Nephron progenitor cell (in vitro differentiated cells): Measurements from ENCODE around the gene PTPRQ.

Source experiments
- DNase-seq: peaks from one replicate; pipeline ENCODE4 v3.0.0; 2021
- H3K27ac Mint-ChIP-seq: 2 replicates; pipeline ENCODE4 v1.8.0; 2021; ENCODE audit warnings: mild to moderate bottlenecking, moderate library complexity, mixed read lengths
- H3K27me3 Mint-ChIP-seq: 2 replicates; pipeline ENCODE4 v1.8.0; 2021; ENCODE audit warnings: mild to moderate bottlenecking, low read depth, mixed read lengths; ENCODE audit not compliant: poor library complexity
- H3K36me3 Mint-ChIP-seq: 2 replicates; pipeline ENCODE4 v1.8.0; 2021; ENCODE audit warnings: low read depth, mixed read lengths
- H3K4me1 Mint-ChIP-seq: 2 replicates; pipeline ENCODE4 v1.8.0; 2021; ENCODE audit warnings: mixed read lengths
- H3K4me3 Mint-ChIP-seq: 2 replicates; pipeline ENCODE4 v1.8.0; 2021; ENCODE audit warnings: mild to moderate bottlenecking, moderate library complexity, mixed read lengths
- H3K9me3 Mint-ChIP-seq: 2 replicates; pipeline ENCODE4 v1.8.0; 2021; ENCODE audit warnings: mild to moderate bottlenecking, moderate library complexity, mixed read lengths
- CTCF ChIP-seq: fragments of 200-600 bp; sonication (generic); IDR thresholded peaks from 2 replicates; pipeline ENCODE4 v1.5.0; 2021; ENCODE audit warnings: antibody characterized with exemption

PTPRQ gene

GRCh38 chr12:80556566-80556965, 112.5 kb downstream of the PTPRQ start:
- H3K36me3 Mint-ChIP-seq = no peaks in the 10 kb centered on the region
- no peaks in the 10 kb centered on the region for H3K4me1 Mint-ChIP-seq
- no peak overlapping the region for H3K27ac Mint-ChIP-seq
- no peaks in the 10 kb centered on the region for H3K27me3 Mint-ChIP-seq
- TF ChIP-seq CTCF = no peak
- no peaks in the 10 kb centered on the region for H3K9me3 Mint-ChIP-seq
- H3K4me3 Mint-ChIP-seq = no peak overlapping the region
- no peak for DNase-seq

DNA sequence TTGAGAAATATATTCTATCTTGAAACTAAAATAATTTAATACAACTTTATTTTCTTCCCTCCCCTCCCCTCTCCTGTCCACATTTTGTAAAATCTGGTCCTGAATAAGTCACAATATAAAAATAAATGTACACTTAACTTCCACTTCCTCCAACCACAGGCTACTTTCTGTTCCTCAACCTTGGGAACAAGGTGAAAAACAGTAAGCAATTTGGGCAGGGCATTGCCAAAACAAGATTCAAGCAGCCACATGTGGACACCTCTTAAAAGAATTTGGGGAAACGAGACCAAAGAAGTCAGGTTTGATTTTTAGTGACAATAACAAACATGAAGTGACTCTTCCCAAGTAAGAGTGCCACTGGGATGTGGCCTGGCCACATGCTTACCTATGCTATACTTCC, 115.7 kb downstream of the PTPRQ start:
- H3K4me1 Mint-ChIP-seq = no peaks in the 10 kb centered on the region
- no peak overlapping the region for H3K27ac Mint-ChIP-seq
- no peaks in the 10 kb centered on the region for H3K9me3 Mint-ChIP-seq
- TF ChIP-seq CTCF = no peak
- no peaks in the 10 kb centered on the region for H3K36me3 Mint-ChIP-seq
- no peak overlapping the region for H3K4me3 Mint-ChIP-seq
- no peaks in the 10 kb centered on the region for H3K27me3 Mint-ChIP-seq
- no peak for DNase-seq

DNA sequence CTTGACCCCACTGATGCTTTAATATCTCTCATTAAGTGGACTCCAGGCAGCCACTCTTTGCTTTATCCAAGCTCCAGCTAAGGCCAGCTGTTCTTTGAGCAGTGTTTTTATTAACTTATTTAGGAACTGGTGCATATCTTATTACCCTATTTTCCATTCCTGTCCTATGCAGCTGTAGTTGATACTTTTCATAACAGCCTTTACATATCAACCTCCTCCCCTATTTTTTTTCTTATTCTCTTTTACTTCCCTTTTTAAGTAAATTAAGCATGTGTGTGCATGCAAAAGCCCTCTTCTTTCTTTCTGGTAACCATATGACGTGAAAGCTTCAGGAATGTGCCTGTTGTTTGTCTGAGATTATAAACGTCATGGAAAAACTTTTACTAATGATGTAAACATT, 121.2 kb downstream of the PTPRQ start:
- no peaks in the 10 kb centered on the region for H3K36me3 Mint-ChIP-seq
- DNase-seq = no peak
- H3K4me1 Mint-ChIP-seq = no peaks in the 10 kb centered on the region
- TF ChIP-seq CTCF = no peak
- H3K4me3 Mint-ChIP-seq = no peak overlapping the region
- H3K27ac Mint-ChIP-seq = no peak overlapping the region
- H3K27me3 Mint-ChIP-seq = no peaks in the 10 kb centered on the region
- peaks cover 9% of the 10 kb centered on the region for H3K9me3 Mint-ChIP-seq

GRCh38 chr12:80567401-80567800, 123.4 kb downstream of the PTPRQ start:
- Mint-ChIP-seq H3K4me1 (no peaks in the 10 kb centered on the region), H3K9me3 (peaks cover 12% of the 10 kb centered on the region), H3K27ac (no peak overlapping the region), H3K36me3 (no peaks in the 10 kb centered on the region), H3K27me3 (no peaks in the 10 kb centered on the region), H3K4me3 (no peak overlapping the region)
- DNase-seq = no peak
- TF ChIP-seq CTCF = no peak

- DNase-seq = no peak
- TF ChIP-seq CTCF = no peak
- Mint-ChIP-seq H3K36me3 (no peaks in the 10 kb centered on the region), H3K27ac (no peak overlapping the region), H3K4me1 (no peaks in the 10 kb centered on the region), H3K4me3 (no peak overlapping the region), H3K9me3 (no peaks in the 10 kb centered on the region), H3K27me3 (no peaks in the 10 kb centered on the region)
These were observed 132.8 kb downstream of the PTPRQ start for GRCh38 chr12:80576641-80577418.

DNA sequence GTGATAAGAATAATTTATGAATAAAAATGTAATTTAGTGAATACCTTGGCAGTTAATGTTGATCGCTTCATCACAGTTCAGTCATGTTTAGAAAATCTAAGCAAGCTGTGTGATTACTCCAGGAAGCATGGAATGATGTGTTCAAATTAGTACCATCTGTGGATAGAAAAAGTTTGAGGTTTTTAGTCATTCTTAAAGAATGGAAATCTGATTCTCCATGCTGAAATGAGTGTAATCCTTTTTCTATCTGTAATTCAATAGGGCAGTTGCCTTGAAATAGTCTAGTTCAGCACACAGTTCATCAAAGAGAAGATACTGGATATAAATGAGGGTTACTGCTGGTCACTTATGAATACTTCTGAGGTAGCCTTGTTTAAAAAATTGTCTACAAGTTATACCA, 136.2 kb downstream of the PTPRQ start:
- Mint-ChIP-seq H3K27me3 (no peaks in the 10 kb centered on the region), H3K27ac (no peak overlapping the region), H3K4me3 (no peak overlapping the region), H3K36me3 (no peaks in the 10 kb centered on the region), H3K9me3 (no peaks in the 10 kb centered on the region), H3K4me1 (peaks cover 15% of the 10 kb centered on the region)
- DNase-seq = no peak
- TF ChIP-seq CTCF = no peak
